GM10266 (cell line): ENCODE results near the gene PRX.
"Not testable (repeated sequence)": the region's sequence is repeated elsewhere in the genome, so short reads cannot be mapped to it uniquely, and the experiment has no call there.

ENCODE experiments used
- DNase-seq: peaks from one replicate; pipeline ENCODE4 v3.0.0; 2012; ENCODE audit errors: extremely low spot score
- CTCF ChIP-seq: IDR thresholded peaks from 2 replicates; pipeline ENCODE4 v1.5.1; 2012; ENCODE audit warnings: mild to moderate bottlenecking, low read depth; ENCODE audit not compliant: control insufficient read depth, insufficient read depth; ENCODE audit errors: missing control alignments

The PRX gene

GRCh38 chr19:40444000-40444824, 31.0 kb upstream of the PRX start, which contains the start of gene SERTAD3:
Gene SERTAD3 (minus strand): TSS chr19:40444335. CDS start chr19:40442080, 2,255 bp downstream.
- DNase-seq, result peak; percentile 98
- no peak for TF ChIP-seq CTCF

GRCh38 chr19:40443131-40443999, 30.2 kb upstream of the PRX start:
- DNase-seq, result peak; percentile 99
- TF ChIP-seq CTCF, result no peak

- TF ChIP-seq CTCF, result no peak
- DNase-seq, result no peak
These were observed 29.4 kb upstream of the PRX start for GRCh38 chr19:40442328-40443130.

GRCh38 chr19:40441719-40442253, 28.6 kb upstream of the PRX start:
- no peak for TF ChIP-seq CTCF
- DNase-seq, result no peak

- no peak for DNase-seq
- TF ChIP-seq CTCF, result no peak
These were observed 25.1 kb upstream of the PRX start for GRCh38 chr19:40438284-40438683.

- no peak for TF ChIP-seq CTCF
These were observed 20.4 kb upstream of the PRX start for GRCh38 chr19:40433391-40434216.

GRCh38 chr19:40432760-40433159, 19.6 kb upstream of the PRX start:
- DNase-seq, result not testable (repeated sequence)

More at GRCh38 chr19:40433391-40434216, 20.4 kb upstream of the PRX start:
- DNase-seq, result peak; percentile 89
